T-helper 9 cell (primary cell): ENCODE measurements around the gene SDK1.

Experiments used
- DNase-seq: peaks from one replicate; pipeline ENCODE4 v3.0.0-alpha.2; 2020

Gene SDK1

GRCh38 chr7:4144811-4145510 lies 843.9 kb downstream of the SDK1 start:
- DNase-seq: no peak

GRCh38 chr7:4145576-4145975 lies 844.5 kb downstream of the SDK1 start:
- DNase-seq: no peak

- no peak for DNase-seq
These were observed 847.0 kb downstream of the SDK1 start for GRCh38 chr7:4147926-4148620.

GRCh38 chr7:4149236-4149635 lies 848.2 kb downstream of the SDK1 start:
- DNase-seq: no peak

GRCh38 chr7:4149645-4150044 lies 848.6 kb downstream of the SDK1 start:
- no peak for DNase-seq

GRCh38 chr7:4150731-4151130 lies 849.7 kb downstream of the SDK1 start:
- no peak for DNase-seq

- no peak for DNase-seq
These were observed 850.5 kb downstream of the SDK1 start for GRCh38 chr7:4151524-4151923.

GRCh38 chr7:4151926-4152549 lies 851.0 kb downstream of the SDK1 start:
- DNase-seq: no peak

GRCh38 chr7:4154882-4155535 lies 854.0 kb downstream of the SDK1 start:
- DNase-seq: no peak

GRCh38 chr7:4156190-4156589 lies 855.1 kb downstream of the SDK1 start:
- no peak for DNase-seq

GRCh38 chr7:4157651-4158050 lies 856.6 kb downstream of the SDK1 start:
- no peak for DNase-seq

- DNase-seq: no peak
These were observed 857.5 kb downstream of the SDK1 start for GRCh38 chr7:4158441-4159153.

- DNase-seq: no peak
These were observed 858.1 kb downstream of the SDK1 start for GRCh38 chr7:4159154-4159501.

- DNase-seq: no peak
These were observed 858.9 kb downstream of the SDK1 start for GRCh38 chr7:4159761-4160554.

GRCh38 chr7:4162884-4163564 lies 862.0 kb downstream of the SDK1 start:
- no peak for DNase-seq

- DNase-seq: no peak
These were observed 862.6 kb downstream of the SDK1 start for GRCh38 chr7:4163565-4164203.

- DNase-seq: no peak
These were observed 863.5 kb downstream of the SDK1 start for GRCh38 chr7:4164556-4164955.

GRCh38 chr7:4166340-4166739 lies 865.3 kb downstream of the SDK1 start:
- no peak for DNase-seq

GRCh38 chr7:4166807-4167206 lies 865.8 kb downstream of the SDK1 start:
- DNase-seq: no peak

GRCh38 chr7:4167385-4167910 lies 866.4 kb downstream of the SDK1 start:
- no peak for DNase-seq

- no peak for DNase-seq
These were observed 867.0 kb downstream of the SDK1 start for GRCh38 chr7:4168041-4168440.
